ENCODE measurements around the gene PIEZO2. TPM values are rescaled to one million over a fixed set of nuclear protein-coding genes. Genes with fewer than 3 reads are reported as not detected.

PIEZO2 gene
- total and polyA plus RNA-seq, 2 of the 8 experiments (the other 6 are each of a cell fraction or from before 2014, with no cell fraction given): 4.7 to 16.5 TPM

DNA sequence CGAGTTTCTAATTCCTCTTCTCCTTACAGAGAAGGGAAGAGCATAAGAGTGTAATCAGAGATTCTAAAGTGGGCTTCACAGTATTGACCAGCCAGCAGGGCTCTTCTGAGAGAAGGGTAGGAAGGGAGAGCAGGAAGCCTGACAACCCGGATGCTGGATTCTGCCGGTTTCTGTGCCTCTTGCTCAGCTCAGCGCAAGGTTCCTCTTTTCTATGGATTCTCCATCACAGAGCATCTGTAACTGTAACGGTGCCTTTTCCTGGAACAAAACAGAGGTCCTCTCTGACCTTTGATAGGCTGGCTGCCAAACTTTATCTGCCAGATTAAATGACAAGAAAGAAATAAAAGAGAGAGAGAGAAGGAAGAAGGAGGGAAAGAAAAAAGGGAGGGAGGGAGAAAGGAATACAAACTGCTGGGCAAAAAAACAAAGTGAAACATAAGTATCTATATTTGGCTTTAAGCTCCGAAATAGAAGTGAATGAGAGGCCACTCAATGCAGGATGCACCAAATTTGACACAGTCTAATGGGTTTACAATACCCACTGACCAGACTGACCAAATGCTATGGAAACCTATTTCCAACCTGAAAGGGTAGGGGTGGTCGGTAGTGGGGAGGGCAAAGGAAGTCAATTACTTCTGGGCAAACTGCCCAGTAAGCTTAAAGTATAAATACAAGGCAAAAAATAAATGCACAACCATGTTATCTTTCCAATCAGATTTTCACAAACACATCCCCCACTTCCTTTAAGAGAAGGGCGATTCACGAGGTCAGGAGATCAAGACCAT, 59.2 kb downstream of the PIEZO2 start (continued):
- TF ChIP-seq, protein P1, sequence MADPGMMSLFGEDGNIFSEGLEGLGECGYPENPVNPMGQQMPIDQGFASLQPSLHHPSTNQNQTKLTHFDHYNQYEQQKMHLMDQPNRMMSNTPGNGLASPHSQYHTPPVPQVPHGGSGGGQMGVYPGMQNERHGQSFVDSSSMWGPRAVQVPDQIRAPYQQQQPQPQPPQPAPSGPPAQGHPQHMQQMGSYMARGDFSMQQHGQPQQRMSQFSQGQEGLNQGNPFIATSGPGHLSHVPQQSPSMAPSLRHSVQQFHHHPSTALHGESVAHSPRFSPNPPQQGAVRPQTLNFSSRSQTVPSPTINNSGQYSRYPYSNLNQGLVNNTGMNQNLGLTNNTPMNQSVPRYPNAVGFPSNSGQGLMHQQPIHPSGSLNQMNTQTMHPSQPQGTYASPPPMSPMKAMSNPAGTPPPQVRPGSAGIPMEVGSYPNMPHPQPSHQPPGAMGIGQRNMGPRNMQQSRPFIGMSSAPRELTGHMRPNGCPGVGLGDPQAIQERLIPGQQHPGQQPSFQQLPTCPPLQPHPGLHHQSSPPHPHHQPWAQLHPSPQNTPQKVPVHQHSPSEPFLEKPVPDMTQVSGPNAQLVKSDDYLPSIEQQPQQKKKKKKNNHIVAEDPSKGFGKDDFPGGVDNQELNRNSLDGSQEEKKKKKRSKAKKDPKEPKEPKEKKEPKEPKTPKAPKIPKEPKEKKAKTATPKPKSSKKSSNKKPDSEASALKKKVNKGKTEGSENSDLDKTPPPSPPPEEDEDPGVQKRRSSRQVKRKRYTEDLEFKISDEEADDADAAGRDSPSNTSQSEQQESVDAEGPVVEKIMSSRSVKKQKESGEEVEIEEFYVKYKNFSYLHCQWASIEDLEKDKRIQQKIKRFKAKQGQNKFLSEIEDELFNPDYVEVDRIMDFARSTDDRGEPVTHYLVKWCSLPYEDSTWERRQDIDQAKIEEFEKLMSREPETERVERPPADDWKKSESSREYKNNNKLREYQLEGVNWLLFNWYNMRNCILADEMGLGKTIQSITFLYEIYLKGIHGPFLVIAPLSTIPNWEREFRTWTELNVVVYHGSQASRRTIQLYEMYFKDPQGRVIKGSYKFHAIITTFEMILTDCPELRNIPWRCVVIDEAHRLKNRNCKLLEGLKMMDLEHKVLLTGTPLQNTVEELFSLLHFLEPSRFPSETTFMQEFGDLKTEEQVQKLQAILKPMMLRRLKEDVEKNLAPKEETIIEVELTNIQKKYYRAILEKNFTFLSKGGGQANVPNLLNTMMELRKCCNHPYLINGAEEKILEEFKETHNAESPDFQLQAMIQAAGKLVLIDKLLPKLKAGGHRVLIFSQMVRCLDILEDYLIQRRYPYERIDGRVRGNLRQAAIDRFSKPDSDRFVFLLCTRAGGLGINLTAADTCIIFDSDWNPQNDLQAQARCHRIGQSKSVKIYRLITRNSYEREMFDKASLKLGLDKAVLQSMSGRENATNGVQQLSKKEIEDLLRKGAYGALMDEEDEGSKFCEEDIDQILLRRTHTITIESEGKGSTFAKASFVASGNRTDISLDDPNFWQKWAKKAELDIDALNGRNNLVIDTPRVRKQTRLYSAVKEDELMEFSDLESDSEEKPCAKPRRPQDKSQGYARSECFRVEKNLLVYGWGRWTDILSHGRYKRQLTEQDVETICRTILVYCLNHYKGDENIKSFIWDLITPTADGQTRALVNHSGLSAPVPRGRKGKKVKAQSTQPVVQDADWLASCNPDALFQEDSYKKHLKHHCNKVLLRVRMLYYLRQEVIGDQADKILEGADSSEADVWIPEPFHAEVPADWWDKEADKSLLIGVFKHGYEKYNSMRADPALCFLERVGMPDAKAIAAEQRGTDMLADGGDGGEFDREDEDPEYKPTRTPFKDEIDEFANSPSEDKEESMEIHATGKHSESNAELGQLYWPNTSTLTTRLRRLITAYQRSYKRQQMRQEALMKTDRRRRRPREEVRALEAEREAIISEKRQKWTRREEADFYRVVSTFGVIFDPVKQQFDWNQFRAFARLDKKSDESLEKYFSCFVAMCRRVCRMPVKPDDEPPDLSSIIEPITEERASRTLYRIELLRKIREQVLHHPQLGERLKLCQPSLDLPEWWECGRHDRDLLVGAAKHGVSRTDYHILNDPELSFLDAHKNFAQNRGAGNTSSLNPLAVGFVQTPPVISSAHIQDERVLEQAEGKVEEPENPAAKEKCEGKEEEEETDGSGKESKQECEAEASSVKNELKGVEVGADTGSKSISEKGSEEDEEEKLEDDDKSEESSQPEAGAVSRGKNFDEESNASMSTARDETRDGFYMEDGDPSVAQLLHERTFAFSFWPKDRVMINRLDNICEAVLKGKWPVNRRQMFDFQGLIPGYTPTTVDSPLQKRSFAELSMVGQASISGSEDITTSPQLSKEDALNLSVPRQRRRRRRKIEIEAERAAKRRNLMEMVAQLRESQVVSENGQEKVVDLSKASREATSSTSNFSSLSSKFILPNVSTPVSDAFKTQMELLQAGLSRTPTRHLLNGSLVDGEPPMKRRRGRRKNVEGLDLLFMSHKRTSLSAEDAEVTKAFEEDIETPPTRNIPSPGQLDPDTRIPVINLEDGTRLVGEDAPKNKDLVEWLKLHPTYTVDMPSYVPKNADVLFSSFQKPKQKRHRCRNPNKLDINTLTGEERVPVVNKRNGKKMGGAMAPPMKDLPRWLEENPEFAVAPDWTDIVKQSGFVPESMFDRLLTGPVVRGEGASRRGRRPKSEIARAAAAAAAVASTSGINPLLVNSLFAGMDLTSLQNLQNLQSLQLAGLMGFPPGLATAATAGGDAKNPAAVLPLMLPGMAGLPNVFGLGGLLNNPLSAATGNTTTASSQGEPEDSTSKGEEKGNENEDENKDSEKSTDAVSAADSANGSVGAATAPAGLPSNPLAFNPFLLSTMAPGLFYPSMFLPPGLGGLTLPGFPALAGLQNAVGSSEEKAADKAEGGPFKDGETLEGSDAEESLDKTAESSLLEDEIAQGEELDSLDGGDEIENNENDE (IDR thresholded peaks at IDR 0.05; ENCODE audit: insufficient replicate concordance, low read length): no peak
- no peak for TF ChIP-seq CHD2 (IDR thresholded peaks at IDR 0.05; ENCODE audit: low read length)
- no peak for TF ChIP-seq SIN3A (conservative IDR thresholded peaks at IDR 0.05 in 1 of 2, IDR thresholded peaks at IDR 0.05 in 1 of 2; ENCODE audit: low read depth in 1 of 2, low read length in 2 of 2)
- TF ChIP-seq RAD21 (IDR thresholded peaks at IDR 0.05 in 1 of 2, conservative IDR thresholded peaks at IDR 0.05 in 1 of 2; ENCODE audit: low read depth in 2 of 2, low read length in 2 of 2): no peak
- no peak for TF ChIP-seq EP300 (IDR thresholded peaks at IDR 0.05; ENCODE audit: borderline replicate concordance in 1 of 2, low read depth in 2 of 2, low read length in 2 of 2)
- TF ChIP-seq FOSL1 (IDR thresholded peaks at IDR 0.05; ENCODE audit: insufficient read depth, low read depth, low read length): no peak
- no peak for TF ChIP-seq SIRT6 (IDR thresholded peaks at IDR 0.05; ENCODE audit: low read length)
- TF ChIP-seq RXRA (IDR thresholded peaks at IDR 0.05; ENCODE audit: insufficient read depth, low read depth, low read length): no peak
- TF ChIP-seq NRF1 (IDR thresholded peaks at IDR 0.05; ENCODE audit: low read depth, low read length): no peak
